HepG2 (cell line): ENCODE data around the gene CEP43. TPM values are rescaled to one million over a fixed set of nuclear protein-coding genes. Genes with fewer than 3 reads are reported as not detected.

Experiments used
- ATAC-seq: fragments of 200-7000 bp; cut with Tn5 transposase; 3 replicates; pipeline ENCODE4 v1.9.1; 2020; ENCODE audit warnings: mild to moderate bottlenecking, moderate library complexity
- BruUV-seq: library from RNA; stranded (reverse); fragments of 400-500 nt; replicated peaks from 2 replicates; lab custom pipeline; 2021; lab: Mats Ljungman, UMichigan
- CTCF ChIA-PET: fragments of 300-600 bp; formaldehyde crosslinking; extraction: SDS; loops from one replicate; lab custom pipeline; 2021; ENCODE audit warnings: low total read pairs, inconsistent platforms, low intra/inter-chr PET ratio; lab: Yijun Ruan, JAX
- POLR2A ChIA-PET: fragments of 350-600 bp; sonication (Branson Sonifier 250); formaldehyde crosslinking; loops from one replicate; lab custom pipeline; 2020; ENCODE audit warnings: antibody characterized with exemption, inconsistent platforms; lab: Yijun Ruan, JAX
- DNase-seq: peaks from one replicate; pipeline ENCODE4 v3.0.0-alpha.2; 2015; ENCODE audit warnings: low spot score
- FAIRE-seq: peaks from 3 replicates; lab custom pipeline; 2011; peaks lifted over from hg19 to GRCh38; lab: Jason Lieb, UNC
- H2AFZ ChIP-seq: one replicate; pipeline ENCODE4 v1.6.1; 2011; ENCODE audit warnings: low read length, inconsistent platforms
- H3K27ac ChIP-seq: fragments of 300-600 bp; 3 replicates; pipeline ENCODE4 v1.8.0; 2011; ENCODE audit warnings: mixed run types, mild to moderate bottlenecking, mixed read lengths, low read length, inconsistent platforms; ENCODE audit not compliant: insufficient read depth; ENCODE audit errors: extremely low read length
- H3K27me3 ChIP-seq, 2 experiments: fragments of 200-600 bp in 1 of 2; 2 replicates in 1 of 2; 3 replicates in 1 of 2; pipeline versions ENCODE4 v1.6.0 to v1.8.0; 2011; ENCODE audit warnings: low read length in 2 of 2, mild to moderate bottlenecking in 2 of 2, moderate library complexity in 2 of 2, inconsistent platforms in 1 of 2; ENCODE audit not compliant: insufficient read depth in 2 of 2, control insufficient read depth in 1 of 2
- H3K36me3 ChIP-seq, 2 experiments: fragments of 200-600 bp in 1 of 2; replicated peaks in 1 of 2; 2 replicates in 1 of 2; 3 replicates in 1 of 2; pipeline versions ENCODE4 v1.5.1 to v1.8.0; 2011; ENCODE audit warnings: low read length in 2 of 2, inconsistent platforms in 1 of 2; ENCODE audit not compliant: insufficient read depth in 2 of 2, control insufficient read depth in 1 of 2
- H3K4me1 ChIP-seq: 2 replicates; pipeline ENCODE4 v1.5.1; 2012; ENCODE audit warnings: low read length, inconsistent platforms; ENCODE audit not compliant: insufficient read depth
- H3K4me2 ChIP-seq: 2 replicates; pipeline ENCODE4 v1.6.0; 2011; ENCODE audit warnings: low read depth, low read length, inconsistent platforms
- H3K4me3 ChIP-seq, 3 experiments: fragments of 200-600 bp in 1 of 3; sonication (generic), shearing (Covaris generic) in 1 of 3; replicated peaks in 1 of 3; 2 replicates each; pipeline ENCODE4 v1.5.1; 2011 to 2016; ENCODE audit warnings: low read length in 3 of 3, inconsistent platforms in 2 of 3, low read depth in 2 of 3, mild to moderate bottlenecking in 2 of 3, control low read depth in 1 of 3, mixed read lengths in 1 of 3; ENCODE audit not compliant: insufficient read depth in 1 of 3
- H3K79me2 ChIP-seq: one replicate; pipeline ENCODE4 v1.6.1; 2011; ENCODE audit warnings: low read length, inconsistent platforms; ENCODE audit not compliant: insufficient read depth
- H3K9ac ChIP-seq: 2 replicates; pipeline ENCODE4 v1.6.0; 2011; ENCODE audit warnings: mild to moderate bottlenecking, low read depth, low read length, inconsistent platforms; ENCODE audit not compliant: insufficient read depth
- H3K9me3 ChIP-seq: 2 replicates; pipeline ENCODE4 v1.5.1; 2012; ENCODE audit warnings: mild to moderate bottlenecking, low read length
- H4K20me1 ChIP-seq: 2 replicates; pipeline ENCODE4 v1.6.0; 2011; ENCODE audit warnings: inconsistent platforms, mild to moderate bottlenecking, low read length, moderate library complexity; ENCODE audit not compliant: insufficient read depth
- FOXP1 ChIP-seq, 2 experiments: fragments of 450-650 bp in 1 of 2; IDR thresholded peaks; 2 replicates each; pipeline ENCODE4 v1.6.1; 2017 to 2018; ENCODE audit warnings: antibody characterized with exemption in 1 of 2
- HNRNPUL1 ChIP-seq: fragments of 200-400 bp; formaldehyde crosslinking; IDR thresholded peaks from 2 replicates; pipeline ENCODE4 v1.6.1; 2017; ENCODE audit warnings: low read depth, mild to moderate bottlenecking, low read length, moderate library complexity
- MTF2 ChIP-seq: sonication (generic); formaldehyde crosslinking; IDR thresholded peaks from 2 replicates; pipeline ENCODE4 v1.5.0; 2020; ENCODE audit warnings: missing genetic modification reagents, borderline replicate concordance
- TERF1 ChIP-seq: sonication (generic); formaldehyde crosslinking; IDR thresholded peaks from 2 replicates; pipeline ENCODE4 v1.8.0; 2022; ENCODE audit warnings: mild to moderate bottlenecking, missing genetic modification reagents, moderate library complexity
- YEATS4 ChIP-seq: sonication (generic); formaldehyde crosslinking; IDR thresholded peaks from 2 replicates; pipeline ENCODE4 v1.4.0; 2020; ENCODE audit warnings: missing genetic modification reagents, borderline replicate concordance
- ZBTB1 ChIP-seq: sonication (generic); formaldehyde crosslinking; IDR thresholded peaks from 2 replicates; pipeline ENCODE4 v1.4.0; 2020; ENCODE audit warnings: missing genetic modification reagents, borderline replicate concordance
- ZNF142 ChIP-seq: sonication (generic); formaldehyde crosslinking; IDR thresholded peaks from 2 replicates; pipeline ENCODE4 v1.4.0; 2020; ENCODE audit warnings: missing genetic modification reagents
- ZNF160 ChIP-seq: sonication (generic); formaldehyde crosslinking; IDR thresholded peaks from 2 replicates; pipeline ENCODE4 v1.8.0; 2022; ENCODE audit warnings: mild to moderate bottlenecking, inconsistent platforms, missing genetic modification reagents
- ZNF740 ChIP-seq: sonication (generic); formaldehyde crosslinking; IDR thresholded peaks from 2 replicates; pipeline ENCODE4 v1.4.0; 2020; ENCODE audit warnings: missing genetic modification reagents
- ZNF790 ChIP-seq: sonication (generic); formaldehyde crosslinking; IDR thresholded peaks from 2 replicates; pipeline ENCODE4 v1.8.0; 2022; ENCODE audit warnings: missing genetic modification reagents, mild to moderate bottlenecking, borderline replicate concordance
- ZSCAN9 ChIP-seq: IDR thresholded peaks from 2 replicates; pipeline ENCODE4 v1.6.1; 2016; ENCODE audit warnings: borderline replicate concordance
- WGBS: methylation state at CpG from one replicate; pipeline ENCODE4 v1.1.6; 2017; ENCODE audit warnings: low lambda C conversion rate; 5-methylcytosine and 5-hydroxymethylcytosine counted together
- in situ Hi-C: cut with HindIII; loops from 2 replicates; pipeline ENCODE4 v1.10.0; 2017; ENCODE audit warnings: low pct_unique_long_range_greater_than_20kb; ENCODE audit not compliant: extremely low pct_ligation_motif_present
- intact Hi-C: fragments of 100-400 bp; cut with micrococcal nuclease; formaldehyde crosslinking; loops from one replicate; pipeline ENCODE4 v1.10.0; 2022; ENCODE audit not compliant: unreplicated experiment
- polyA plus RNA-seq, 8 experiments: library from polyadenylated mRNA; depleted of rRNA in 3 of 8; stranded (reverse) in 7 of 8; unstranded in 1 of 8; fragments of >200 nt; fragmentation: Illumina TruSeq in 4 of 8; extraction: Trizol in 4 of 8; gene quantifications; 2 replicates each; pipeline versions ENCODE4 v1.2.1 to v1.2.3, GENCODE V29; 2011 to 2016; ENCODE audit warnings: low read depth in 4 of 8, missing spikeins in 1 of 8, mixed read lengths in 1 of 8; ENCODE audit not compliant: insufficient read depth in 1 of 8
- total RNA-seq, 5 experiments: library from RNA; depleted of rRNA; stranded (reverse); fragments of >200 nt; fragmentation: Illumina TruSeq; extraction: Trizol; gene quantifications; 2 replicates each; pipeline ENCODE4 v1.2.3, GENCODE V29; 2016; ENCODE audit warnings: low read depth in 1 of 5
- TF ChIP-seq, protein P1 (sequence below): sonication (generic); formaldehyde crosslinking; IDR thresholded peaks from 2 replicates; pipeline ENCODE4 v1.4.0; 2020; ENCODE audit warnings: missing genetic modification reagents

Gene CEP43
- total and polyA plus RNA-seq, 2 of the 13 experiments (the other 11 are each of a cell fraction or from before 2014, with no cell fraction given) = 29.3 to 73.9 TPM

- no peak for TF ChIP-seq FOXP1 (IDR thresholded peaks at IDR 0.05)
- TF ChIP-seq FOXP1 (CRISPR knock-in tag; IDR thresholded peaks at IDR 0.05) = 0 out of 2 replicates have a peak, but pooled peaks have one; percentile 33
- TF ChIP-seq ZNF790 = 0 out of 2 replicates have a peak, but pooled peaks have one; percentile 18
- no peak; the same call in 1 of the 2 replicates for TF ChIP-seq TERF1 (CRISPR knock-in tag)
- TF ChIP-seq YEATS4 = no peak
- TF ChIP-seq, all 625 proteins: peak for 246
Observed at GRCh38 chr6:166957087-166957804, 42.0 kb upstream of the CEP43 start (continued).

DNA sequence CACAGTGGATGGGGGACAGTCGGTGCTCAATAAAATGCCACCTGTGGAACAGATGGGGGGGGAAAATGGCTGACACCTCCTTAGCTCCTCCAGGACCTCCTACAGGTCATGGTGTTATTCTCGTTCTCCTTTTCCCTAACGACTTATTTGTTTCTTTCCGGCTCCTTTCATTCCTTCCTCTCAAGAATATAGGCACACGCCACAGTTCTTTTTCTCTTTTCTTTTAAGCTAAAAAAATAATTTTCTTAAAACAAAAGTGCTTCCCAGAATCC lies 41.5 kb upstream of the CEP43 start:
- H3K9me3 ChIP-seq = no peaks in the 10 kb centered on the region
- ATAC-seq = peak; percentile 0; the same call in 1 of the 3 replicates
- H3K4me1 ChIP-seq = peaks cover 76% of the 10 kb centered on the region
- ChIA-PET CTCF (no interaction called here), POLR2A (interaction anchor here (1.2 to 1.7 kb wide), 3 partner anchors 31 to 184 kb away, joined by 3 to 5 read pairs (median 3); no protein-coding TSS in a partner anchor)
- peak; percentile 12 for FAIRE-seq
- peaks cover under 1 to 14% of the 10 kb centered on the region in 2 experiments; a peak in 3 of 5 replicates for H3K36me3 ChIP-seq
- H3K79me2 ChIP-seq = peaks cover 36% of the 10 kb centered on the region
- peak overlapping the region; percentile 89 for H3K27ac ChIP-seq
- H3K4me3 ChIP-seq = peak overlapping the region; percentile 90 to 99 (median 97)
- H3K4me2 ChIP-seq = peak overlapping the region; percentile 98
- 5% methylated on average over 5 of the region's 5 CpGs for WGBS
- H3K9ac ChIP-seq = peak overlapping the region; percentile 81
- peaks cover 21% of the 10 kb centered on the region for H4K20me1 ChIP-seq
- no TSS peak for BruUV-seq
- no peak overlapping the region for H2AFZ ChIP-seq
- no peaks in the 10 kb centered on the region; a peak in 1 of 5 replicates for H3K27me3 ChIP-seq
- DNase-seq = peak; percentile 38
- in situ Hi-C loops (no loop called here), intact Hi-C loops (loop anchor here (2.0 kb wide), 2 partner anchors 31 to 39 kb away; no protein-coding TSS in a partner anchor)
- TF ChIP-seq HNRNPUL1 (no peak), MTF2 (CRISPR knock-in tag) (peak; percentile 71; the same call in 1 of the 2 replicates), ZSCAN9 (no peak), ZNF740 (CRISPR knock-in tag) (peak; percentile 96), ZBTB1 (peak; percentile 19; the same call in 1 of the 2 replicates), ZNF142 (peak; percentile 26; the same call in 1 of the 2 replicates), ZNF160 (CRISPR knock-in tag) (no peak)
- TF ChIP-seq, protein P1, sequence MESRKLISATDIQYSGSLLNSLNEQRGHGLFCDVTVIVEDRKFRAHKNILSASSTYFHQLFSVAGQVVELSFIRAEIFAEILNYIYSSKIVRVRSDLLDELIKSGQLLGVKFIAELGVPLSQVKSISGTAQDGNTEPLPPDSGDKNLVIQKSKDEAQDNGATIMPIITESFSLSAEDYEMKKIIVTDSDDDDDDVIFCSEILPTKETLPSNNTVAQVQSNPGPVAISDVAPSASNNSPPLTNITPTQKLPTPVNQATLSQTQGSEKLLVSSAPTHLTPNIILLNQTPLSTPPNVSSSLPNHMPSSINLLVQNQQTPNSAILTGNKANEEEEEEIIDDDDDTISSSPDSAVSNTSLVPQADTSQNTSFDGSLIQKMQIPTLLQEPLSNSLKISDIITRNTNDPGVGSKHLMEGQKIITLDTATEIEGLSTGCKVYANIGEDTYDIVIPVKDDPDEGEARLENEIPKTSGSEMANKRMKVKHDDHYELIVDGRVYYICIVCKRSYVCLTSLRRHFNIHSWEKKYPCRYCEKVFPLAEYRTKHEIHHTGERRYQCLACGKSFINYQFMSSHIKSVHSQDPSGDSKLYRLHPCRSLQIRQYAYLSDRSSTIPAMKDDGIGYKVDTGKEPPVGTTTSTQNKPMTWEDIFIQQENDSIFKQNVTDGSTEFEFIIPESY (CRISPR knock-in tag) = no peak
